K562 treated with DMSO at 1 percent for 12 hours (cell line): ENCODE results near the gene PACRG. TPM values are rescaled to one million over a fixed set of nuclear protein-coding genes. Genes with fewer than 3 reads are reported as not detected.

ENCODE experiments used
- total RNA-seq: library from RNA; unstranded; fragments of 300-600 nt; gene quantifications from 2 replicates; pipeline ENCODE4 v1.2.3, GENCODE V29; 2022; ENCODE audit not compliant: insufficient read depth

The PACRG gene
- not detected in 2 replicates for total RNA-seq

GRCh38 chr6:162727322-162728182 is at the start of gene PACRG, which contains the start of gene PRKN:
Gene PACRG (plus strand): TSS chr6:162727974.
Gene PRKN (minus strand): TSS chr6:162727766.

Other genes starting within 250 kb of the PACRG start
- 0.85 TPM in 1 of 2 replicates, not detected in the other for gene PRKN, start 208 bp upstream of the PACRG start, total RNA-seq